HuH-7.5 (cell line): ENCODE results near the gene RAMP3.
"Not testable (repeated sequence)": the region's sequence is repeated elsewhere in the genome, so short reads cannot be mapped to it uniquely, and the experiment has no call there.

Experiments used
- DNase-seq: peaks from one replicate; pipeline ENCODE4 v3.0.0; 2011; ENCODE audit warnings: low spot score

Gene RAMP3

GRCh38 chr7:45196374-45196773 is 38.8 kb downstream of the RAMP3 start:
- no peak for DNase-seq

- DNase-seq, result no peak
Observed at GRCh38 chr7:45197461-45197860, 39.9 kb downstream of the RAMP3 start.

- no peak for DNase-seq
Observed at GRCh38 chr7:45198986-45199385, 41.4 kb downstream of the RAMP3 start.

- DNase-seq, result no peak
Observed at GRCh38 chr7:45199506-45199905, 41.9 kb downstream of the RAMP3 start.

- no peak for DNase-seq
Observed at GRCh38 chr7:45202625-45203024, 45.0 kb downstream of the RAMP3 start.

- DNase-seq, result no peak
Observed at GRCh38 chr7:45203036-45203435, 45.4 kb downstream of the RAMP3 start.

GRCh38 chr7:45203459-45203858 is 45.9 kb downstream of the RAMP3 start:
- no peak for DNase-seq

GRCh38 chr7:45203936-45204445 is 46.4 kb downstream of the RAMP3 start:
- DNase-seq, result no peak

GRCh38 chr7:45206266-45206665 is 48.7 kb downstream of the RAMP3 start:
- not testable (repeated sequence) for DNase-seq

- not testable (repeated sequence) for DNase-seq
Observed at GRCh38 chr7:45209909-45210308, 52.3 kb downstream of the RAMP3 start.

GRCh38 chr7:45211066-45211465 is 53.5 kb downstream of the RAMP3 start:
- DNase-seq, result no peak

GRCh38 chr7:45211958-45212357 is 54.4 kb downstream of the RAMP3 start:
- DNase-seq, result no peak

GRCh38 chr7:45212606-45213005 is 55.0 kb downstream of the RAMP3 start:
- no peak for DNase-seq

GRCh38 chr7:45215601-45216062 is 58.0 kb downstream of the RAMP3 start:
- DNase-seq, result no peak

- no peak for DNase-seq
Observed at GRCh38 chr7:45216181-45216580, 58.6 kb downstream of the RAMP3 start.

GRCh38 chr7:45216622-45217165 is 59.1 kb downstream of the RAMP3 start:
- DNase-seq, result no peak

GRCh38 chr7:45217358-45217757 is 59.8 kb downstream of the RAMP3 start:
- no peak for DNase-seq

- no peak for DNase-seq
Observed at GRCh38 chr7:45219130-45219529, 61.5 kb downstream of the RAMP3 start.

- no peak for DNase-seq
Observed at GRCh38 chr7:45219801-45220435, 62.3 kb downstream of the RAMP3 start.

GRCh38 chr7:45220846-45221618 is 63.4 kb downstream of the RAMP3 start:
- DNase-seq, result no peak

GRCh38 chr7:45221896-45222604 is 64.5 kb downstream of the RAMP3 start:
- DNase-seq, result no peak

GRCh38 chr7:45223078-45223477 is 65.5 kb downstream of the RAMP3 start:
- DNase-seq, result no peak
